Left ventricle myocardium inferior (tissue), 1 donor: ENCODE measurements around the gene SLC22A3. TPM values are rescaled to one million over a fixed set of nuclear protein-coding genes. Genes with fewer than 3 reads are reported as not detected.

Experiments used
- DNase-seq: peaks from one replicate; pipeline ENCODE4 v3.0.0-alpha.2; 2020
- H3K27ac ChIP-seq: fragments of 200-600 bp; replicated peaks from 2 replicates; pipeline ENCODE4 v1.8.0; 2021
- H3K27me3 ChIP-seq: fragments of 200-600 bp; 2 replicates; pipeline ENCODE4 v1.8.0; 2021; ENCODE audit warnings: low read depth
- H3K36me3 ChIP-seq: fragments of 200-600 bp; 2 replicates; pipeline ENCODE4 v1.8.0; 2021
- H3K4me1 ChIP-seq: fragments of 200-600 bp; 2 replicates; pipeline ENCODE4 v1.8.0; 2021
- H3K4me3 ChIP-seq: fragments of 200-600 bp; 2 replicates; pipeline ENCODE4 v1.8.0; 2021; ENCODE audit warnings: mild to moderate bottlenecking, moderate library complexity
- H3K9me3 ChIP-seq: fragments of 200-600 bp; replicated peaks from 2 replicates; pipeline ENCODE4 v1.8.0; 2021
- intact Hi-C: fragments of 100-400 bp; cut with micrococcal nuclease; formaldehyde crosslinking; loops from one replicate; pipeline ENCODE4 v1.11.0; 2022
- total RNA-seq: library from RNA; stranded (reverse); fragmentation: NEBNext Ultra II Directional; extraction: Animal tissue kit (Norgen Biotek cat#: 25700); gene quantifications from one replicate; pipeline ENCODE4 v1.2.1, GENCODE V29; 2021
- TF ChIP-seq, protein P1 (sequence below): fragments of 200-600 bp; IDR thresholded peaks from 2 replicates; pipeline ENCODE4 v1.8.0; 2021; ENCODE audit warnings: antibody characterized with exemption, mild to moderate bottlenecking, borderline replicate concordance
- donor health status: DM: no; HTN: yes; CAD: no; lungs with severe emphysema.

Gene SLC22A3
- total RNA-seq, 1 donor from 2014 or later, result 1.0 TPM

DNA sequence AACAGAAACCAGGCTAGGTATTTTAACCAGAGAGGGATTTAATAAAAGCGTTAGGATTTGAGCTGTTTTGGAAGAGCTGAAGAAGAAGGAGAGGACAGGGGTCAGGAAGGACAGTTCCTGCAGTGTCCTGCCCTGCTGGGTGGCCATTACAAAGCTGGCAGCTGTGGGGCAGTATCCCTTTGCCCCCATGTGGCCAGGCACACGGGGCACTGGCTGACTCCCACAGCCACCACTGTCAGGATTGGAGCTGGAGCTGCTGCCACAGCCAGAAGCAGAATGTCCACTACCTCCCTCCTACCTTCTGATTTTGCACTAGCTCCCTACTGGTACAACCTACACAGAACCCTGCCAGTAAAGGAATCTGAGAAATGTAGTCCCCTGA is 46.5 kb downstream of the SLC22A3 start:
- peaks cover 4% of the 10 kb centered on the region for H3K27me3 ChIP-seq
- no peak overlapping the region for H3K4me3 ChIP-seq
- H3K36me3 ChIP-seq, result no peaks in the 10 kb centered on the region
- TF ChIP-seq, protein P1, sequence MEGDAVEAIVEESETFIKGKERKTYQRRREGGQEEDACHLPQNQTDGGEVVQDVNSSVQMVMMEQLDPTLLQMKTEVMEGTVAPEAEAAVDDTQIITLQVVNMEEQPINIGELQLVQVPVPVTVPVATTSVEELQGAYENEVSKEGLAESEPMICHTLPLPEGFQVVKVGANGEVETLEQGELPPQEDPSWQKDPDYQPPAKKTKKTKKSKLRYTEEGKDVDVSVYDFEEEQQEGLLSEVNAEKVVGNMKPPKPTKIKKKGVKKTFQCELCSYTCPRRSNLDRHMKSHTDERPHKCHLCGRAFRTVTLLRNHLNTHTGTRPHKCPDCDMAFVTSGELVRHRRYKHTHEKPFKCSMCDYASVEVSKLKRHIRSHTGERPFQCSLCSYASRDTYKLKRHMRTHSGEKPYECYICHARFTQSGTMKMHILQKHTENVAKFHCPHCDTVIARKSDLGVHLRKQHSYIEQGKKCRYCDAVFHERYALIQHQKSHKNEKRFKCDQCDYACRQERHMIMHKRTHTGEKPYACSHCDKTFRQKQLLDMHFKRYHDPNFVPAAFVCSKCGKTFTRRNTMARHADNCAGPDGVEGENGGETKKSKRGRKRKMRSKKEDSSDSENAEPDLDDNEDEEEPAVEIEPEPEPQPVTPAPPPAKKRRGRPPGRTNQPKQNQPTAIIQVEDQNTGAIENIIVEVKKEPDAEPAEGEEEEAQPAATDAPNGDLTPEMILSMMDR, result no peak
- no peaks in the 10 kb centered on the region for H3K9me3 ChIP-seq
- H3K4me1 ChIP-seq, result no peaks in the 10 kb centered on the region
- no peak overlapping the region for H3K27ac ChIP-seq
- DNase-seq, result no peak
- intact Hi-C loops, result no loop called here

DNA sequence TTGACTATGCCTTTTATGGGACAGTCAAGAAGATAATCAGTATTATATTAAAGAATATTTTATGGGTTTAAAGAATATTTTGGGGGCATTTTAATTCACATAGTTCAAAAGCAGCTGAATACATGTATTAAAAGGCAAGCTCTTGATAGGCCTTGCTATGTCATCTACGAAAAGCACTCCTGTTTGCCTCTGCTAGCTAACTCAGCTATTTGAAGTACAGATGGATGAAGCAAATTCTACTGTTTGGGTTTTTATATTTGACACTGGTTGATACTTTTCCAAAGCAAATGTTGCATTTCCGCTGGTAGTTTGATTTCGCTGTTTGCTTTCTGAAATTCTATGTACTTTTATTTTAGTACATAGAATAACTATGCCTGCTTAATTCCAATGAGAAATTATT is 47.0 kb downstream of the SLC22A3 start:
- TF ChIP-seq, protein P1, result no peak
- Histone ChIP-seq H3K4me3 (no peak overlapping the region), H3K36me3 (no peaks in the 10 kb centered on the region), H3K27me3 (peaks cover 4% of the 10 kb centered on the region), H3K9me3 (no peaks in the 10 kb centered on the region), H3K27ac (no peak overlapping the region), H3K4me1 (no peaks in the 10 kb centered on the region)
- DNase-seq, result no peak
- intact Hi-C loops, result no loop called here

DNA sequence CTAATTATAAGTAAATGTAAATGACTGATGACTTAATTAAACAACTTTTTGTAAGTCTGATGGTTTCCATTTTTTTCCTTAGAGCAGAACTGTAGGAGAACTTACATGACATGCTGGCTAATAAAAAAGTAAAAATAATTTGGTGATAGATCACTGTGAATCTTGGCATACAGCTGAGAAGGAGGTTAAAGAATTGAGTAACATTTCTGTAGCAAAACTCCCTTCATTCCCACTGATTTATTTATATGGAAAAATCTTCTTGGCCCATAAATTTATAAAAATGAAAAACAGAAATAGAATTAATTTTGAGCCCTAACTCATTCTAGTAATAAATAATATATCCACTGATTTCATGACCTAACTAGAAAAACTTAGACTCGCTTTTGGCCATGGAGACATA is 48.1 kb downstream of the SLC22A3 start:
- intact Hi-C loops, result no loop called here
- Histone ChIP-seq H3K4me3 (no peak overlapping the region), H3K27me3 (peaks cover 4% of the 10 kb centered on the region), H3K36me3 (no peaks in the 10 kb centered on the region), H3K9me3 (no peaks in the 10 kb centered on the region), H3K27ac (no peak overlapping the region), H3K4me1 (no peaks in the 10 kb centered on the region)
- TF ChIP-seq, protein P1, result no peak
- no peak for DNase-seq

DNA sequence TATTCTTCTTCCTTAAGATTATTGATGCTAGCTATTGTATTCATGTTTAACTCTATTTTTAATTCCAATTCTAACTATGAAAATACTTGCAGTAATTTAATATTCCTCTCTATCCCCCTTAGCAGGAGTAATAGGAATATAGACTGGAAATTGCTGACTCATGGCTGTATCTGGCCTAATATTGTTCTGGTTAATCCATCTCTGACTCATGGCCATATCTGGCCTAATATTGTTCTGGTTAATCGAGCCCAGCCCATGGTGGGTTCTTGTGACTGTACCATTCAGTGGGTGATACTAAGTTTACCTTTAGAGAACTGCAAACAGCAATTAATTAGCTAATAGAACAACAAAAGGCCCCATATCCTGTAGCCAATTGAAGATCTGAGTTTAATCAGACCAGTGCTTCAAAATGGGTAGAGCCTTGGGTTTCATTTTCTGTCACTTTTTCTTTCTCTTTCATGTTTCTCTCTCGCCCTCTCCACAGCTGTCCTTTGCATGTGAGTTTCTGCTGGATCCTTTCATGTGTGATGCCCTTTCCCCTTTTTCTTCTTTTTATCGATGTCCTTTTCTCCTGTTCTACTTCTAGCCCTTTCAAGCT is 50.6 kb downstream of the SLC22A3 start:
- no peaks in the 10 kb centered on the region for H3K4me1 ChIP-seq
- no peak for DNase-seq
- peaks cover 4% of the 10 kb centered on the region for H3K27me3 ChIP-seq
- no peak overlapping the region for H3K27ac ChIP-seq
- no peaks in the 10 kb centered on the region for H3K9me3 ChIP-seq
- intact Hi-C loops, result no loop called here
- no peaks in the 10 kb centered on the region for H3K36me3 ChIP-seq
- no peak overlapping the region for H3K4me3 ChIP-seq
- TF ChIP-seq, protein P1, result no peak

DNA sequence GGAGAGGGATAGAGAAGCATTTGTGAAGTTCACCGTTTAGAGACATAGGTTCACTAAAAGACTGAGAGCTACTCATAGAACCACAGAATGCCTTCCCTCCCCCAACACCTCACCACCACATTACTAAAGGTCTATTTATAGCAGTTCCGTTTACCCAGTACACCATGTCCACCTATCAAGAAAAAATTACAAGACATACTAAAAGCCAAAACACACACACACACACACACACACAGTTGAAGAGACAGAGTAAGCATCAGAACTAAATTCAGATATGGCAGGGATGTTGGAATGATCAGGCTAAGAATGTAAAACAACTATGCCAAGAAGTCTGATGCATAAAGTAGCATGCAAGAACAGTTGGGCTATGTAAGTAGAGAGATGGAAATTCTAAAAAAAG is 52.3 kb downstream of the SLC22A3 start:
- intact Hi-C loops, result no loop called here
- DNase-seq, result no peak
- Histone ChIP-seq H3K4me3 (no peak overlapping the region), H3K4me1 (no peaks in the 10 kb centered on the region), H3K27ac (no peak overlapping the region), H3K27me3 (peaks cover 4% of the 10 kb centered on the region), H3K36me3 (no peaks in the 10 kb centered on the region), H3K9me3 (no peaks in the 10 kb centered on the region)
- TF ChIP-seq, protein P1, result no peak
